ENCODE measurements around the gene NECTIN2.
A peak's percentile ranks its signal among the peaks of the same experiment; 100 is the strongest.

The NECTIN2 gene

DNA sequence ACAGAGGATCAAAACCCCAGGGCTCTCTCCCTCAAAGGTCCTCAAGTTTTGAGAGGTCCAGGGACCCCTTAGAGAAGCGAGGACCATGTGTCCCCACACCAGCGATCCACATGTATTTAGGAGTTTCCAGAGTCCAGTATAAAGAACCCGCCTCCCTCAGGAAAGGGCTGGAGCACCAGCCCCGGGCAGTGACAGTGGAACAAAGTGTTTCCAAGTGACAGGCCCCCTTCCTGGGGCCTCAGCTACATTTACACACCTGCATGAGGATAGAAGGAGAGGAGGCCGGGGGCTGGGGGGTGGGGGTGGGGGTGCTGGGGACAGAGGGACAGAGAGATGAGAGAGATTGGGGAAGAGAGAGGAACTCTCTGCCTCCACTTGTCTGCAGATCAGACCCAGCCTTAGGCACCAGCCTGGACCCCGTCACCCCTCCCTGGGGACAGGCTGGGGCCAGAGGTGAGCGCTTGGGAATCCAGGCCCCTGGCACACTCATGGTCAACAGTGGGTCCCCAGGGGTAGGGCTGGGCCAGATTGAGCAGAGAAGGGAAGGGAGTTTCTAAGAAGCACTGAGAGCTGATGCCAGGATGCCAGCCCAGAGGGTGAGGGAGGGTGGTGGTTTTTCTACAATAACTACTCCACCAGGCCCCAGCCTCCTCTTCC is 36.4 kb upstream of the NECTIN2 start:
- peaks cover 18% of the 10 kb centered on the region for H3K4me1 ChIP-seq (ENCODE audit: control insufficient read depth, insufficient read depth, low read length)
- no peaks in the 10 kb centered on the region for H3K27me3 ChIP-seq (ENCODE audit: control insufficient read depth, insufficient read depth, low read length)
- H3K9me3 ChIP-seq (replicated peaks; ENCODE audit: low read length): no peaks in the 10 kb centered on the region
- H3K4me3 ChIP-seq (ENCODE audit: low read length): peak overlapping the region; percentile 77
- H3K9ac ChIP-seq (ENCODE audit: low read depth, low read length): peak overlapping the region; percentile 80
- peak overlapping the region; percentile 98 for H3K4me2 ChIP-seq (ENCODE audit: low read length)
- H3K36me3 ChIP-seq (ENCODE audit: insufficient read depth, low read length): no peaks in the 10 kb centered on the region

DNA sequence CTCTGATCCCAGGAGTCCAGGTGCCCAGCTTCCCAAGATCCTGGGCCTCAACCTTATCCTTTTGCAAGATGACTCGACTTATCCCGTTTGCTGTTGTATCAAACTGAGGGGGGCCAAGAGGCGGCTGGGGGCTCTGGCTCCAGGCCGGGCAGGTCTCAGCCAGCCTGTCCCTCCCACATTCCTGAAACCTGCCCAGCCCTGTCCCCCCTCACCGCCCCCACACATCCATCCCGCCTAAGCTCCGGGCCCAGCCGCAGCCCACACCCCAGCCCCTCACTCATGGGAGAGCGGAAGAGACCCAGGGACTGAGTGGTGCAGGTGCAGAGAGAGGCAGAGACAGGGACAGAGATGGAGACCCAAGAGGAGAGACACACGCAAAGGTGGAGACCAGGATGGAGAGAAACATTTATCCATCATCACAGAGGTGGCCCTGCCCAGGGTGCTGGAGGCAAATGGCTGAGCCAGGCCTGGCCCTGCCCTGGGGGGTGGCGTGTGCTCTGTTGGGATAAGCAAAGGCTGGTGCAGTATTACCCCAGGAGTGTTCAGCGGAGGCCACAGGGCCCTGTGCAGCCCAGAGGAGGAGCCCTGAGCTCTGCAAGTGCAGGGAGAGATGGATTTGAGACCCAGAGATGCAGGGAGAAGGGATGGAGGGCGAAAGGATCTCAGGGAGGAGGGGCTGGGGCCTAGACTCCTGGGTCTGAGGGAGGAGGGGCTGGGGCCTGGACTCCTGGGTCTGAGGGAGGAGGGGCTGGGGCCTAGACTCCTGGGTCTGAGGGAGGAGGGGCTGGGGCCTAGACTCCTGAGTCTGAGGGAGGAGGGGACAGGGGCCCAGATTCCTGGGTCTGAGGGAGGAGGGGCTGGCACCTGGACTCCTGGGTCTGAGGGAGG is 35.6 kb upstream of the NECTIN2 start:
- Histone ChIP-seq H3K27me3 (ENCODE audit: control insufficient read depth, insufficient read depth, low read length) (no peaks in the 10 kb centered on the region), H3K4me3 (ENCODE audit: low read length) (no peak overlapping the region), H3K36me3 (ENCODE audit: insufficient read depth, low read length) (no peaks in the 10 kb centered on the region), H3K9me3 (replicated peaks; ENCODE audit: low read length) (no peaks in the 10 kb centered on the region), H3K4me1 (ENCODE audit: control insufficient read depth, insufficient read depth, low read length) (peaks cover 18% of the 10 kb centered on the region), H3K4me2 (ENCODE audit: low read length) (no peak overlapping the region), H3K9ac (ENCODE audit: low read depth, low read length) (no peak overlapping the region)

DNA sequence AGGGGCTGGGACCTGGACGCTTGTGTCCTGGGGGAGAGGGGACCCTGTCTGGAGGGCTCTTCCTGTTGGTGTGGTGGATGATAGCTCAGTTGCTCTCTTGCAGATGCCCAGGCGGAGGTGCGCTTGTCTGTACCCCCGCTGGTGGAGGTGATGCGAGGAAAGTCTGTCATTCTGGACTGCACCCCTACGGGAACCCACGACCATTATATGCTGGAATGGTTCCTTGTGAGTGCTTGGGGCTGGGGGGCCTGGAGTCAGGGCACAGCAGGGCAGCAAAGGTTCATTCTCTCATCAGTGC is 35.0 kb upstream of the NECTIN2 start:
- peaks cover 18% of the 10 kb centered on the region for H3K4me1 ChIP-seq (ENCODE audit: control insufficient read depth, insufficient read depth, low read length)
- no peak overlapping the region for H3K9ac ChIP-seq (ENCODE audit: low read depth, low read length)
- H3K27me3 ChIP-seq (ENCODE audit: control insufficient read depth, insufficient read depth, low read length): no peaks in the 10 kb centered on the region
- no peak overlapping the region for H3K4me2 ChIP-seq (ENCODE audit: low read length)
- no peaks in the 10 kb centered on the region for H3K36me3 ChIP-seq (ENCODE audit: insufficient read depth, low read length)
- H3K9me3 ChIP-seq (replicated peaks; ENCODE audit: low read length): no peaks in the 10 kb centered on the region
- H3K4me3 ChIP-seq (ENCODE audit: low read length): no peak overlapping the region

DNA sequence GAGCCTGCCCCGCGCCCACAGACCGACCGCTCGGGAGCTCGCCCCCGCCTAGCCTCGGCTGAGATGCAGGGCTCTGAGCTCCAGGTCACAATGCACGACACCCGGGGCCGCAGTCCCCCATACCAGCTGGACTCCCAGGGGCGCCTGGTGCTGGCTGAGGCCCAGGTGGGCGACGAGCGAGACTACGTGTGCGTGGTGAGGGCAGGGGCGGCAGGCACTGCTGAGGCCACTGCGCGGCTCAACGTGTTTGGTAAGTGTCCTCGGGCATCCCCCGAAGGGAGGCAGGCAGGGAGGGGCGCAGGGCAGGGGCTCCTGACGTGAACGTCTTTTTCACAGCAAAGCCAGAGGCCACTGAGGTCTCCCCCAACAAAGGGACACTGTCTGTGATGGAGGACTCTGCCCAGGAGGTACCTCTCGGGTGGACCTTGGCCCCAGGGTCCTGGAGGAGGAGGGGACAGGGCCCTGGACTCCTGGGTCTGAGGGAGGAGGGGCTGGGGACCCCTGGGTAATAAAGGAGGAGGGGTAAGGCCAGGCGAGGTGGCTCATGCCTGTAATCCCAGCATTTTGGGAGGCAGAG is 33.9 kb upstream of the NECTIN2 start:
- no peaks in the 10 kb centered on the region for H3K36me3 ChIP-seq (ENCODE audit: insufficient read depth, low read length)

DNA sequence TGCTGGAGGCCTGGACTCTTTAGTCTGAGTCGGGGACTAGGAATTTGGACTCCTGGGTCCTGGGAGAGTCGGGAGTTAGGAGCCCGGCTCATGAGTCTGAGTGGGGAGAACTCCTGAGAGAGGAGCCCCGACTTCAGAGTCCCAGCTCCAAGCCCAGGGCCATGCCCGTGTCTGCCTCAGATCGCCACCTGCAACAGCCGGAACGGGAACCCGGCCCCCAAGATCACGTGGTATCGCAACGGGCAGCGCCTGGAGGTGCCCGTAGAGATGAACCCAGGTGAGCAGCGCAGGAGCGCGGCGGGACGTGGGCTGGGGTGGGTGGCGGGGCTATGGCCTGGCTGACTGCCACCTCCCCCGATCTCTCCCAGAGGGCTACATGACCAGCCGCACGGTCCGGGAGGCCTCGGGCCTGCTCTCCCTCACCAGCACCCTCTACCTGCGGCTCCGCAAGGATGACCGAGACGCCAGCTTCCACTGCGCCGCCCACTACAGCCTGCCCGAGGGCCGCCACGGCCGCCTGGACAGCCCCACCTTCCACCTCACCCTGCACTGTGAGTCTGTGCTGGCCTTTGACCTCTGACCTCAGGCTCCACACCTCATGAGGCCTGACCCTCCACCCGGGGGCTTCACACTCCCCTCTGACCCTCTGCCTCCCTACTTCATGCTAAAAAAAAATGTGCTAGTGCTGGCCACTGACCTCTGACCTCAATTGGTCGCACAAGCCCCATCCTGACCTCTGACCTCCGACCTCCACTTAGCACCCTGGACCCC is 32.8 kb upstream of the NECTIN2 start:
- no peaks in the 10 kb centered on the region for H3K9me3 ChIP-seq (replicated peaks; ENCODE audit: low read length)
- H3K4me3 ChIP-seq (ENCODE audit: low read length): no peak overlapping the region
- no peak overlapping the region for H3K4me2 ChIP-seq (ENCODE audit: low read length)

More for the DNA sequence above, 33.9 kb upstream of the NECTIN2 start:
- Histone ChIP-seq H3K4me3 (ENCODE audit: low read length) (no peak overlapping the region), H3K4me2 (ENCODE audit: low read length) (no peak overlapping the region), H3K9me3 (replicated peaks; ENCODE audit: low read length) (no peaks in the 10 kb centered on the region), H3K9ac (ENCODE audit: low read depth, low read length) (no peak overlapping the region), H3K27me3 (ENCODE audit: control insufficient read depth, insufficient read depth, low read length) (no peaks in the 10 kb centered on the region), H3K4me1 (ENCODE audit: control insufficient read depth, insufficient read depth, low read length) (peaks cover 18% of the 10 kb centered on the region)

DNA sequence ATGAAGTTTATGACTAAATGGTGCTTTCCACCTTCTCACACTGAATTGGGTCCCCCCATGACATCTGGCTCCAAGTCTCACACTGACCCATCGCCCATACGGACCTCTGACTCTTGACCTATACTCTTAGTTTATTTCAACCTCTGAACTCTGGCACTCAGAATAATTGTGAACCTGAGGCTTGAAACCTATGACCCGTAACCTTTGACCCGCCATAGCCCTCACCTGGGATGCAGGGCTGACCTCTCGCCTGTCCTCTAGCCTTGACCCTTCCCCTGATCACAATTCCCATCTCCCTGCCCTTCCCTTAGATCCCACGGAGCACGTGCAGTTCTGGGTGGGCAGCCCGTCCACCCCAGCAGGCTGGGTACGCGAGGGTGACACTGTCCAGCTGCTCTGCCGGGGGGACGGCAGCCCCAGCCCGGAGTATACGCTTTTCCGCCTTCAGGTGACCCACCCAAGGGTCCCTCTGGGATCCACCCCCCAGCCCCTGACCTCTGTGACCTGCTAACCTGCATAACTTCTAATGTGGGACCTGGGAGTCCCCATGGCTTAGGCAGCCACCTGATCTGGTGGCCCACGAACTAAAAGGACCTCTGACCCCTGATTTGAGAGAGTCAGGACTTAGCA is 32.1 kb upstream of the NECTIN2 start:
- Histone ChIP-seq H3K36me3 (ENCODE audit: insufficient read depth, low read length) (no peaks in the 10 kb centered on the region), H3K4me2 (ENCODE audit: low read length) (no peak overlapping the region), H3K27me3 (ENCODE audit: control insufficient read depth, insufficient read depth, low read length) (no peaks in the 10 kb centered on the region), H3K4me1 (ENCODE audit: control insufficient read depth, insufficient read depth, low read length) (peaks cover 6% of the 10 kb centered on the region), H3K9ac (ENCODE audit: low read depth, low read length) (no peak overlapping the region), H3K9me3 (replicated peaks; ENCODE audit: low read length) (no peaks in the 10 kb centered on the region), H3K4me3 (ENCODE audit: low read length) (no peak overlapping the region)

More for the DNA sequence above, 32.8 kb upstream of the NECTIN2 start:
- H3K27me3 ChIP-seq (ENCODE audit: control insufficient read depth, insufficient read depth, low read length): no peaks in the 10 kb centered on the region
- no peaks in the 10 kb centered on the region for H3K36me3 ChIP-seq (ENCODE audit: insufficient read depth, low read length)
- no peak overlapping the region for H3K9ac ChIP-seq (ENCODE audit: low read depth, low read length)
- H3K4me1 ChIP-seq (ENCODE audit: control insufficient read depth, insufficient read depth, low read length): peaks cover 12% of the 10 kb centered on the region

DNA sequence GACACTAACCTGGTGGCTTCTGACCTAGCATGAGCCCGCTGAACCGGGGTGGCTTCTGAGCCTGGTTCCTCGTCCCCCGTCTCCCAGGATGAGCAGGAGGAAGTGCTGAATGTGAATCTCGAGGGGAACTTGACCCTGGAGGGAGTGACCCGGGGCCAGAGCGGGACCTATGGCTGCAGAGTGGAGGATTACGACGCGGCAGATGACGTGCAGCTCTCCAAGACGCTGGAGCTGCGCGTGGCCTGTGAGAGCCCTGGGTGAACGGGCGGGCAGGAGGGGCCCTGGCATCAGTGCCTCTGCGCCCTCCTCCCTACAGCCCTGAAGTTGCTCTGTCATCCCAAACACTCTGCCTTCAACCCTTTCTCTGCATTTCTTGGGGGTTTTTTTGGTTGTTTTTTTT is 31.6 kb upstream of the NECTIN2 start:
- H3K36me3 ChIP-seq (ENCODE audit: insufficient read depth, low read length): no peaks in the 10 kb centered on the region
- H3K4me3 ChIP-seq (ENCODE audit: low read length): no peak overlapping the region
- no peak overlapping the region for H3K4me2 ChIP-seq (ENCODE audit: low read length)
- peaks cover under 1% of the 10 kb centered on the region for H3K4me1 ChIP-seq (ENCODE audit: control insufficient read depth, insufficient read depth, low read length)
- H3K9ac ChIP-seq (ENCODE audit: low read depth, low read length): no peak overlapping the region
- no peaks in the 10 kb centered on the region for H3K9me3 ChIP-seq (replicated peaks; ENCODE audit: low read length)
- H3K27me3 ChIP-seq (ENCODE audit: control insufficient read depth, insufficient read depth, low read length): no peaks in the 10 kb centered on the region

DNA sequence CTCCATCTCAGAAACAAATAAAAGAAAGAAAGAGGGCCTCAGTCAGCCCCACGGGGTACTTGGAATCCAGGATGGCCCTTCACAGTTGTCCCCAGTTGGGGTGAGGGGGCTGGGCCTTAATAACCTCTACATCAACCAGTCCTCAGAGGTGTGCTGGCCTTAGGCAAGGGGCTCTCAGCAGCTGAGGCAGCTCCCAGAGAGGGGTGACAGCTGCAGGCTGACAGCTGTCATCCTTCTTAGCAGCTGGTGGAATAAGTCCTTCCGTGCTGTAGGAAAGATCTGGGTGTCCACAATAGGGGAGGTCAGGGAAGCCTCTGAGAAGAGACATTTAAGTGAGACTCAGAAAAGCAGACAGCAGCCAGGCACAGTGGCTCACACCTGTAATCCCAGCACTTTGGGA is 29.8 kb upstream of the NECTIN2 start:
- Histone ChIP-seq H3K9me3 (replicated peaks; ENCODE audit: low read length) (no peaks in the 10 kb centered on the region), H3K4me2 (ENCODE audit: low read length) (no peak overlapping the region), H3K4me3 (ENCODE audit: low read length) (no peak overlapping the region), H3K4me1 (ENCODE audit: control insufficient read depth, insufficient read depth, low read length) (no peaks in the 10 kb centered on the region), H3K27me3 (ENCODE audit: control insufficient read depth, insufficient read depth, low read length) (peaks cover under 1% of the 10 kb centered on the region), H3K9ac (ENCODE audit: low read depth, low read length) (no peak overlapping the region), H3K36me3 (ENCODE audit: insufficient read depth, low read length) (no peaks in the 10 kb centered on the region)

DNA sequence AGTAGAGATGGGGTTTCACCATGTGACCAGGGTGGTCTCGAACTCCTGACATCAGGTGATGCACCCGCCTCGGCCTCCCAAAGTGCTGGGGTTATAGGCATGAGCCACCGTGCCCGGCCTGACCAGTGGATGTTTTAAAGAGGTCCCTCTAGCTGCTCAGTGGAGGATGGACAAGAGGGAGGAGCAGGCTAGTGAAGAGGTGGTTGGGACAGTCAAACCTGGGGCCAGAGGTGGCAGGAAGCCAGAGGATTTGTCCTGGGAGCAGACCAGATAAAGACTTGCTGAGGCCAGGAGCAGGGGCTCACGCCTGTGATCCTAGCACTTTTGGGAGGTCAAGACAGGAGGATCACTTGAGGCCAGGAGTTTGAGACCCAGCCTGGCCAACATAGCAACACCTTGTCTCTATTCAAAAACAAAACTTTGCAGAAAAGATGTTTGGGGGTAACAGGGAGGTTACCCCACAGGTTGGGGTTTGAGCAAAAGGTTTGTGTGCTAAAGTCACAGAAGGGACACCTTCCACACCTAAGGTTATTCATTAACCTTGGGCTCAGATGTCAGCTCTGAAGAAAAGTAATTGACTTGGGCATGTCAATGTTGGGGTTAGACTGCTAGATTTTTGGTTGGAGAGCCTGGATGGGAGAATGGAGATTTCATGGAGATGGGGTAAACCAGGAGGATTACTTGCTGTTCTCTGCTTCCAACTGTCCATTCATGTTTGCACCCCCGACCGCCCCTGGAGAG is 28.2 kb upstream of the NECTIN2 start:
- Histone ChIP-seq H3K4me2 (ENCODE audit: low read length) (no peak overlapping the region), H3K36me3 (ENCODE audit: insufficient read depth, low read length) (no peaks in the 10 kb centered on the region), H3K4me1 (ENCODE audit: control insufficient read depth, insufficient read depth, low read length) (no peaks in the 10 kb centered on the region), H3K4me3 (ENCODE audit: low read length) (no peak overlapping the region), H3K9me3 (replicated peaks; ENCODE audit: low read length) (no peaks in the 10 kb centered on the region), H3K9ac (ENCODE audit: low read depth, low read length) (no peak overlapping the region), H3K27me3 (ENCODE audit: control insufficient read depth, insufficient read depth, low read length) (peaks cover 11% of the 10 kb centered on the region)

DNA sequence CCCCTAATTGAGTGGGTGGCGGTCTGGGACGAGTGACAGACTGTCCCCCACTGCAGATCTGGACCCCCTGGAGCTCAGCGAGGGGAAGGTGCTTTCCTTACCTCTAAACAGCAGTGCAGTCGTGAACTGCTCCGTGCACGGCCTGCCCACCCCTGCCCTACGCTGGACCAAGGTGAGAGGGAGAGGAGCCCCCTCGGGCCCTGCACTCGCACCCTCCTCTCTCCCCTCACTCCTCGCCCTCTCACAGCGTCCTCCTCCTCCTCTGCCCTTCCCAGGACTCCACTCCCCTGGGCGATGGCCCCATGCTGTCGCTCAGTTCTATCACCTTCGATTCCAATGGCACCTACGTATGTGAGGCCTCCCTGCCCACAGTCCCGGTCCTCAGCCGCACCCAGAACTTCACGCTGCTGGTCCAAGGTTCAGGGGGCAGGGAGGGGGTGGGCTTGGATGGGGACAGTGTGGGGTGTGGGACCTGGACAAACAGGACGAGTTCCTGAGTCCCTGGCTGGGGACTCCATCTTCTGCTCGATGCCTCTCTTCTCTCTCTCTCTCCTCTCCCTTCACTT is 27.5 kb upstream of the NECTIN2 start:
- Histone ChIP-seq H3K9me3 (replicated peaks; ENCODE audit: low read length) (no peaks in the 10 kb centered on the region), H3K36me3 (ENCODE audit: insufficient read depth, low read length) (no peaks in the 10 kb centered on the region), H3K4me3 (ENCODE audit: low read length) (no peak overlapping the region), H3K4me2 (ENCODE audit: low read length) (no peak overlapping the region), H3K27me3 (ENCODE audit: control insufficient read depth, insufficient read depth, low read length) (peaks cover 18% of the 10 kb centered on the region), H3K9ac (ENCODE audit: low read depth, low read length) (no peak overlapping the region), H3K4me1 (ENCODE audit: control insufficient read depth, insufficient read depth, low read length) (no peaks in the 10 kb centered on the region)
